HG03039 (cell line): ENCODE results near the gene PHKG2.
"Not testable (repeated sequence)": the region's sequence is repeated elsewhere in the genome, so short reads cannot be mapped to it uniquely, and the experiment has no call there.

ENCODE experiments used
- ATAC-seq: cut with Tn5 transposase; IDR thresholded peaks from one replicate; pipeline ENCODE4 v1.9.1; 2021; ENCODE audit warnings: mild to moderate bottlenecking, moderate library complexity; ENCODE audit not compliant: unreplicated experiment

The PHKG2 gene, protein sequence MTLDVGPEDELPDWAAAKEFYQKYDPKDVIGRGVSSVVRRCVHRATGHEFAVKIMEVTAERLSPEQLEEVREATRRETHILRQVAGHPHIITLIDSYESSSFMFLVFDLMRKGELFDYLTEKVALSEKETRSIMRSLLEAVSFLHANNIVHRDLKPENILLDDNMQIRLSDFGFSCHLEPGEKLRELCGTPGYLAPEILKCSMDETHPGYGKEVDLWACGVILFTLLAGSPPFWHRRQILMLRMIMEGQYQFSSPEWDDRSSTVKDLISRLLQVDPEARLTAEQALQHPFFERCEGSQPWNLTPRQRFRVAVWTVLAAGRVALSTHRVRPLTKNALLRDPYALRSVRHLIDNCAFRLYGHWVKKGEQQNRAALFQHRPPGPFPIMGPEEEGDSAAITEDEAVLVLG

DNA sequence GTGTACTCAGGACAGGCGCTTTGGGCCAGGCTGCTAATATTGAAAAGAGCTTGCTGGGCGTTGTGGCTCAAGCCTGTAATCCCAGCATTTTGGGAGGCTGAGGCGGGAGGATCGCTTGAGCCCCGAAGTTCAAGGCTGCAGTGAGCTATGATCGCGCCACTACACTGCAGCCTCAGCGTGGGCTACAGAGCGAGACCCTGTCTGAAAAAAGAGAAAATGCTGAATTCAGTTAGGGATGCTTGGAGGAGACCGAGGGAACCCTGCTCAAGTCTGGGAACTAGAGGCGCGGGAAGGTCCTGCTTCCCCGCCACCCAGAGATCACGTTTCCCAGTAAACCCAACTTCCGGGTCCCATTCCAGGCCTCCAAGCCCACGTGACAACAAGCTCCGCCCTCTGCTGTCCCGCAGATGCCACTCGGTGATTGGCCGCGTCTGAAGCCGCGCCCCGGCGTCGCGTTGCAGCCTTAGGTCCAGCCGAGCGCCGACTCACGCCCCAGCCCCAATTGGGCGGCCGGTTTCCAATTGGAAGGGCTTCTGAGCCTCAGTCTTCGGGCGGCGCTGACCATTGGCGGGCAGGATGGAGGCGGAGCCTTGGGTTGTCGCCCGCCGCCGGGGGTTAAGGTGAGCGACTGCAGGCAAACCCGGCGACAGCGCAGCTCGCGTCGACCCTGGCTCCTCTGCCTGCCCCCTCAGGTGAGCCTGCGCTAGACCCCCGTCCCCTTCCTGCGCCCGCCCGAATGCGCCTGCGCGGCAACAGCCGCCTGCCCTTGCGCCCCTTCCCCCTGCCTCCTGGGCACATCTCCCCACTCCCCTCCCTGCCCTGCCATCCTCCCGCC lies at the start of gene PHKG2:
TSS of gene PHKG2 (plus strand) at position 627 of the 835 bp plus-strand sequence. CDS start 396 bp downstream, outside the sequence.
- peak; percentile 96 for ATAC-seq

DNA sequence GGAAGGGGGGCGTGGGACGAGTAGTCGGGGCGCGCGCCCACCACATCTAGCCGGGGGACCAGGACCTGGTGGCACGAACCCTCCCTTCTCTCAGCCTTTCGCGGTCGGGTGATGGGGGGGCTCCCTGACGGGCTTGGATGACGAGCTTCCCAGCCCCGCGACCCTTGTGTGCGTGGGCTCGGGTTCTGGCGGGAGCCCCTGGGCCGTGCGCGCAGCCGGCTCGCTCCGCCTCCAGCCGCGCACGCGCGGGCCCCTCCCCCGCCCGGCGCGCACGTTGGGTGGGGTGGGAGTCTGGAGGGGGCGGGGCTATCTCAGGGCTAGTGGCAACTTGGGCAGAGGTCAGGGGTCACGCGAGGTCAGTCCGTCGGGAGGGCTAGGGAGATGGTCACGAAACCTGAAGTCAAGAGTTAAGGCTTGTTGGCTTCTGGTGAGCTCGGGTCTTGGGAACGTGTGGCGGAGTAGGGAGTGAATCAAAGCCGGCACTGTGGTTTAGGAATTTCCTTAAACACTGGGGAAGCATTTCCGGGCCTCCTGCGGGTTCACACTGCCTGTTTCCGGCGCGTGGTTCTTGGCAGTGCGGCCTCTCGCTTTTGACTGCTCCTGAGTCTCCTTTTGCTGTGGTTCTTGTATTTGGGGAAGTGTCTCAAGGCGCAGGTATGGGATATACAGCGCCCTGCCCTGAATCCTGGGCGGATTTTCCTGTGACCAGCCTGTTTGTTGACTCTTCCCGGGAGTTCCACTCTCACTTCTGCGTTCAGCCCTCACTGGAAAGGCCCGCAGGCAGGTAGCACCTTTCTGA lies 49.2 kb upstream of the PHKG2 start, which contains the start of gene SRCAP:
TSS of gene SRCAP (plus strand) at position 356 of the 799 bp plus-strand sequence. CDS start 1,654 bp downstream, outside the sequence.
- peak; percentile 21 for ATAC-seq

DNA sequence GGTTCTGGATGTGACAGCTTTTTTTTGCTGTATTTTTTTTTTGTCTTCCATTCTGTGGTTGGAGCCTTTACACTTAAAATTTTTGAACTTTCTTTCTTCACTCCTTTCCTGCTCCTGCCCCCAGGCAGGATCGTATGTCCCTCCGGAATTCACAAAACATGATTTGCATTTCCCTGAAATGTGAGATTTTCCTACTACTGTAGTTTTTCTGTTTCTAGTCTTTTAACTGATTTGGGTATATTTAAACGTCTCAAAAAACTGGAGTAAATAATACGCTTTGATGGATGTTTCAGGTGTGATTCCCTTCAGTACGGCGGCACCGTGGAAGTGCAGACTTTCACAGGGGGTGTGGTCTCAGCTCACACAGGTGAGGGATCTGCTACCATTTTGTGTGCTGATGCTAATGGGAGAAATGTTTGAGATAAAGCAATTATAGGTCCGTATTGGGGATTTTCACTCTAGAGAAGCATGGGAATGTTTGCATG lies 48.6 kb upstream of the PHKG2 start:
- ATAC-seq: no peak

DNA sequence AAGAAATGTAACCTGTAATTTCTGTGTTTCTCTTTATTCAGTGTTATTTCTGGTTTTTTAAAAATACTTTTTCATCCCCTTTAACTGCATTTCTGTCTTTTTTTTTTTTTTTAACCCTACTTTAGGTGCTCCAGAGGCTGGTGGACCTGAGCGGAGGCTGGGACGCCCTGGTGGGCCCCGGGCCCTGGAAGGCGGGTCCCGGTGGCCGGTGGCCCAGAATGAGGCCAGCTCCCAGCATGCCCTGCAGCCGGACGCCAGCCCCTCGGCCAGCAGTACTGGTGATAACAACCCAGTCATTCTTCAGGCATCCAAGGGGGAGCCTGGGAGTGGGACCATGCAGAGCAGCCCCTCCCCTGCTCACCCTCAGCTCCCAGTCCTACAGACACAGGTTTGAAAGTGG lies 47.7 kb upstream of the PHKG2 start:
- no peak for ATAC-seq

DNA sequence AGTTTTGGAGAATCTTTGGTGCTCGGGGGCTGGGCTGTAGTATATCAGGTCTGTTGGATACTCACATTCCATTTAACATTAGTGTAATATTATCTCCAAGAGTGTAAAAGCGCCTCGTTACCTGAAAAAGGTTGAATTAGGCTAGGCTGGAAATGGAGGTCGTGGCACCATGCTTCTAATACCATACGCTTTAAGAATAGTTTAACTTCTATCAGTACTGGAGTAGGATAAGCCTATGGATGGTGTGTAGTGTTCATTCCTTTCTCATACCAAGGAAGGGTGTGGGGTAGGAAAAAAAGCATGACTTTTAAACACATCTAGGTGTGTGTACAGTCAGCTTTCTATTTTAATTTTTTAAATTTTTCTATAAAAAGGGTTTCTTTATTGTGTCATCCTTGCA lies 47.3 kb upstream of the PHKG2 start:
- ATAC-seq: no peak

DNA sequence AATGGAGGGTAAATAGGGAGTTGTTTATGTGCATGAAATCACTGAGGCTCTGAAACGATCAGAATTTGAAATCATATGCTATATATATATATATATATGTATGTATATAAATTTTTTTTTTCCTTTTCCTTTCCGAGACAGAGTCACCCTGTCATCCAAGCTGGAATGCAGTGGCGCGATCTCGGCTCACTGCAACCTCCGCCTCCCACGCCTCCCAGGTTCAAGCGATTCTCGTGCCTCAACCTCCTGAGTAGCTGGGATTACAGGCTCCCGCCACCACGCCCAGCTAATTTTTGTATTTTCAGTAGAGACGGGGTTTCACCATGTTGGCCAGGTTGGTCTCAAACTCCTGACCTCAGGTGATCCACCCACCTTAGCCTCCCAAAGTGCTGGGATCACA lies 45.2 kb upstream of the PHKG2 start:
- ATAC-seq: not testable (repeated sequence)

DNA sequence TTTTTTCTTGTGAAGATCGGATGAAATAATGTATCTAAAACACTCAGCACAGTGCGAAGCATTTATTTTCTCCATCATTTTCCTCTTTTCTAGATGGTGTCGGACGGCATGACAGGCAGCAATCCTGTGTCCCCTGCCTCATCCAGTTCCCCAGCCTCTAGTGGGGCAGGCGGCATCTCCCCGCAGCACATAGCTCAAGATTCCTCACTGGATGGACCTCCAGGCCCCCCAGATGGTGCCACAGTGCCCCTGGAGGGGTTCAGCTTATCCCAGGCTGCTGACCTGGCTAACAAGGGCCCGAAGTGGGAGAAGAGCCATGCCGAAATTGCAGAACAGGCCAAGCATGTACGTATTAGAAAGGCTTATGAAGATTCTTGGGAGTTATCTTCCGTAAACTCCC lies 44.3 kb upstream of the PHKG2 start:
- no peak for ATAC-seq

DNA sequence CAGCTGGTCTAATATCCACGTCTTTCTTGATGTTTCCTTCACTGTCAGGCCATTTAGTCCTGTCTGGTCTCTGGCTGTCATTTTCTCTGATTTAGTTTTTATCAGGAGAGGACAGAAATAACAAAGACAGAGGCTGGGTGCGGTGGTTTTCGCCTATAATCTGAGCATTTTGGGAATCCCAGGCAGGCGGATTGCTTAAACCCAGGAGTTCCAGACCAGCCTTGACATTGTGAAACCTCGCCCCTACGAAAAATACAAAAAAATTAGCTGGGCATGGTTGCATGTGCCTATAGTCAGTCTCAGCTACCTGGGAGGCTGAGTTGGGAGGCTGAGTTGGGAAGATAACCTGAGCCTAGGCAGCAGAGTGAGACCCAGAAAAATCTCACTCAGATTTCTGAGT lies 42.2 kb upstream of the PHKG2 start:
- no peak for ATAC-seq

DNA sequence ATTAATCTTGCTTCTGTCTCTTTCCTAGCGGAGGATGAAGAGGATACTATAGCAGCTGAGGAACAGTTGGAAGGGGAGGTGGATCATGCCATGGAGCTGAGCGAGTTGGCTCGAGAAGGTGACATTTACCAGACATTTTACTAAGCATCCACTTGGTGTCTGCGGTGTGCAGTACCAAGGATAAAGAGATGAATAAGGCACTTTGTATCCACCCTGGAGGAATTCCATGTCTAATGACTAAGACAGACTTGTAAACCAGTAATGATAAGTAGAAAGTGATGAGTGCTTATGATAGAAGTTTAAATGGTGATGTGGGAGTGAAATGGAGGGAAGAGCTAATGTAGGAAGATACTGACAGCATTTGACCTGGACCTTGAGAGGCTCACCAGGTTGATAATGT lies 37.3 kb upstream of the PHKG2 start:
- no peak for ATAC-seq

DNA sequence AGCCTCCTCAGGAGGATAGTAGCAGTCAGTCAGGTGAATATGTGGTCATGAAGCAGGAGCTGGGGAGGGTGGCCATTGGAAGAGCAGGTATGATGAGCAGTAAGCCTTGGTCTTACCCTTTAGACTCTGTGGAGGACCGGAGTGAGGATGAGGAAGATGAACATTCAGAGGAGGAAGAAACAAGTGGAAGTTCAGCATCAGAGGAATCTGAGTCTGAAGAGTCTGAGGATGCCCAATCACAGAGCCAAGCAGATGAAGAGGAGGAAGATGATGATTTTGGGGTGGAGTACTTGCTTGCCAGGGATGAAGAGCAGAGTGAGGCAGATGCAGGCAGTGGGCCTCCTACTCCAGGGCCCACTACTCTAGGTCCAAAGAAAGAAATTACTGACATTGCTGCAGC lies 36.5 kb upstream of the PHKG2 start:
- ATAC-seq: no peak

DNA sequence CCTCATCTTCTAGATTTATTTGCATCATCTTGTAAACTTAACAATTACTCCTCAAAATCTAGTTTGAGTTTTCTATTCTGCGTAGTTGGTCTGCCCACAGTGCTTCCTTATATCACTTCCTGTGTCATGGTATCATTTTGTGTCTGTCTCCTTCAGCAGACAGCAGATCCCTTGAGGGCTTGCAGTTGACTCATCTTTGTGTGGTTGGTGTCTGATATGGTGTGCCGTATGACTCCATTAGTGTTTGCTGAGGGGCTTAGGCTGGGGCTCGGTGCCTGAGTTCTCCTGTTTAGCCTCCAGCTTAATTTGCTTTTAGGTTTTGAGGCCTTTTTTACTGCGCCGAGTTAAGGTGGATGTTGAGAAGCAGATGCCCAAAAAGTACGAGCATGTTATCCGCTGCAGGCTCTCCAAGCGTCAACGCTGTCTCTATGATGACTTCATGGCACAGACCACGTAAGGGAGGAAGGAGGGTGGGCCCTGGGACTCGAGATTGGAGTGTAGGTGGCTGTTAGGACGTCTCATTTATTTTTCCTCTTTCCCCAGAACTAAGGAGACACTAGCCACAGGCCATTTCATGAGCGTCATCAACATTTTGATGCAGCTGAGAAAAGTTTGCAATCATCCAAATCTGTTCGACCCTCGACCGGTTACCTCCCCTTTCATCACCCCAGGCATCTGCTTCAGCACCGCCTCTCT lies 32.3 kb upstream of the PHKG2 start:
- ATAC-seq: no peak

DNA sequence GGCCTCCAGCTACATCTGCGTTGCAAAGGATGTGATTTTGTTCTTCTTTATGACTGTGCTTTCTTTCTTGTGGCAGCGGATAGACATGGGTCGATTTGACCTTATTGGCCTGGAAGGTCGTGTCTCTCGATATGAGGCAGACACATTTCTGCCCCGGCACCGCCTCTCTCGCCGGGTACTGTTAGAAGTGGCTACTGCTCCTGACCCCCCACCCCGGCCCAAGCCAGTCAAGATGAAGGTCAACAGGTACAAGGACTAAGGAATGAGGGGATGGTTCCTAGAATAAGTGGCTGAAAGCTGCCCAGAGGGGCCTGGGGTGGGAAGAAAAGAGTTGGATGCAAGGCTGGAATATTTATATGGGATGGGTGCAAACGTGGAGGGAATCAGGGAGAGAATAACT lies 28.1 kb upstream of the PHKG2 start:
- no peak for ATAC-seq

DNA sequence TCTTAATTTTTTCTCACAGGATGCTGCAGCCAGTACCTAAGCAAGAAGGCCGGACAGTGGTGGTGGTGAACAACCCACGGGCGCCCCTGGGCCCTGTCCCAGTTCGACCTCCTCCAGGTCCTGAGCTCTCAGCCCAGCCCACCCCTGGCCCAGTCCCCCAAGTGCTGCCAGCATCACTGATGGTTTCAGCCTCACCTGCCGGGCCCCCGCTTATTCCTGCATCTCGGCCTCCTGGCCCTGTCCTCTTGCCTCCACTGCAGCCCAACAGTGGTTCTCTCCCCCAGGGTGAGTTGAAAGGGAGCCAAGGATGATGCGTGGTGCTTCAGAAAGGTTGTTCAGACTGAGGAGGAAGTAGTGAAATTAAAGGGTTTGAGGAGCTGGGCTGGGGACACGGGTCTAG lies 27.5 kb upstream of the PHKG2 start:
- ATAC-seq: no peak

DNA sequence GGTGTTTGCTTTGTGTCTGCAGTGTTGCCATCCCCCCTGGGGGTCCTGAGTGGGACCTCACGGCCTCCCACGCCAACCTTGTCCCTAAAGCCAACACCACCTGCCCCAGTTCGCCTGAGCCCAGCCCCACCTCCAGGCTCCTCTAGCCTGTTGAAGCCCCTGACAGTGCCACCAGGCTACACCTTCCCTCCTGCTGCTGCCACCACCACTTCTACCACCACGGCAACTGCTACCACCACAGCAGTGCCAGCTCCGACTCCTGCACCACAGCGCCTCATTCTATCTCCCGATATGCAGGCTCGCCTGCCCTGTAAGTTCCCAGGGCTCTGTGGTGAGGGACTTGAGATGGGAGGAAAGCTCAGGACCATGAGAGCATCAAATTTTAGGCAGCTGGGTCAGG lies 27.1 kb upstream of the PHKG2 start:
- ATAC-seq: no peak

DNA sequence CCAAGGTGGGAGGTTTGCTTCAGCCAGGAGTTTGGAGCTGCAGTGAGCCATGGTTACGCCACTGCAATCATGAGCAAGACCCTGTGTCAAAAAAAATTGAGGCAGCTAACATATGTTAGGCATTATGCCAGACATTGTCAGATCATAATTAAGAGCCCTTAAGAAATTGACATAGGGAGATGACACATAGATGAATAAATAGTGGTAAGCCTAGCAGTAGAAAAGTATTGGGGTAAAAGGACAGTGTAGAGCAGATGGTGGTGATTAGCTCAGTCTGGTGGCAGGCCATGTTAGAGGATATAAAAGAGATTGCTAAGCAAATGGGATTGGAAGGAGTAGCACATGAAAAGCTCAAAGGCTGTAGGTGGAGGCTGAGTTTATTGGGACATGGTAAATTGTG lies 26.6 kb upstream of the PHKG2 start:
- no peak for ATAC-seq

DNA sequence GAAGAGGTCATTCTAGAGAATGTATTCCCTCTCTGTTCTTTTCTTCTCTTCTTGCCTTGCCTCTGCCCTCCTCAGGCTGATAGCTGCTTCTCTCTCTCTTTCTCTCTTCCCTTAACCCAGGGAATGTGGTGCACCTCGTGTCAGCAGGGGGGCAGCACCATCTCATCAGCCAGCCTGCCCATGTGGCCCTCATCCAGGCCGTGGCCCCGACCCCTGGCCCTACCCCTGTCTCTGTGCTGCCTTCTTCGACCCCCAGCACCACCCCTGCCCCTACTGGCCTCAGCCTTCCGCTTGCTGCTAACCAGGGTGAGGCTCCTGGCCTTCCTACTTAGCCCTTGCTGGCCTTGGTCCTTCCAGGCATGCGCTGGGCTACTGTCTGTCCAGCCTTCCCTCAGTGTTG lies 25.8 kb upstream of the PHKG2 start:
- ATAC-seq: no peak

DNA sequence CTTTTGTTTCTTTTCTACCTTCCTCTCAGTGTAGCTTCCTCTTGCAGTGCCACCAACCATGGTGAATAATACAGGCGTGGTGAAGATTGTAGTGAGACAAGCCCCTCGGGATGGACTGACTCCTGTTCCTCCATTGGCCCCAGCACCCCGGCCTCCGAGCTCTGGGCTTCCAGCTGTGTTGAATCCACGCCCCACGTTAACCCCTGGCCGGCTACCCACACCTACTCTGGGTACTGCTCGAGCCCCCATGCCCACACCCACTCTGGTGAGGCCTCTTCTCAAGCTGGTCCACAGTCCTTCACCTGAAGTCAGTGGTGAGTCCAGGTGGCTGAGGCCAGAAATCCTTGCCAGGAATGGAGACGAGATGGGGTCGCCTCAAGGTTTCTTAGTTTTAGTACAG lies 25.3 kb upstream of the PHKG2 start:
- ATAC-seq: no peak

DNA sequence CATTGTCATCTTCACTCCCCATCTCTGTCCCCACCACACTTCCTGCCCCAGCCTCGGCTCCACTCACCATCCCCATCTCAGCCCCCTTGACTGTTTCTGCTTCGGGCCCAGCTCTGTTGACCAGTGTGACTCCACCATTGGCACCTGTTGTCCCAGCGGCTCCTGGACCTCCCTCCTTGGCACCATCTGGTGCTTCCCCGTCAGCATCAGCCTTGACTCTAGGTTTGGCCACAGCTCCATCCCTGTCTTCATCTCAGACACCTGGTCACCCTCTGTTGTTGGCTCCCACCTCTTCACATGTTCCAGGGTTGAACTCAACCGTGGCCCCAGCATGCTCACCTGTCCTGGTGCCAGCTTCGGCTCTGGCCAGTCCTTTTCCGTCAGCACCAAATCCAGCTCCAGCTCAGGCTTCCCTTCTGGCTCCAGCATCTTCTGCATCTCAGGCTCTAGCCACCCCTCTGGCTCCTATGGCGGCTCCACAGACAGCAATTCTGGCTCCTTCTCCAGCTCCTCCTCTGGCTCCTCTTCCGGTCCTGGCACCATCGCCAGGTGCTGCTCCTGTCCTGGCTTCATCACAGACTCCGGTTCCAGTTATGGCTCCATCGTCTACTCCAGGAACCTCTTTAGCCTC lies 24.4 kb upstream of the PHKG2 start:
- ATAC-seq: no peak

DNA sequence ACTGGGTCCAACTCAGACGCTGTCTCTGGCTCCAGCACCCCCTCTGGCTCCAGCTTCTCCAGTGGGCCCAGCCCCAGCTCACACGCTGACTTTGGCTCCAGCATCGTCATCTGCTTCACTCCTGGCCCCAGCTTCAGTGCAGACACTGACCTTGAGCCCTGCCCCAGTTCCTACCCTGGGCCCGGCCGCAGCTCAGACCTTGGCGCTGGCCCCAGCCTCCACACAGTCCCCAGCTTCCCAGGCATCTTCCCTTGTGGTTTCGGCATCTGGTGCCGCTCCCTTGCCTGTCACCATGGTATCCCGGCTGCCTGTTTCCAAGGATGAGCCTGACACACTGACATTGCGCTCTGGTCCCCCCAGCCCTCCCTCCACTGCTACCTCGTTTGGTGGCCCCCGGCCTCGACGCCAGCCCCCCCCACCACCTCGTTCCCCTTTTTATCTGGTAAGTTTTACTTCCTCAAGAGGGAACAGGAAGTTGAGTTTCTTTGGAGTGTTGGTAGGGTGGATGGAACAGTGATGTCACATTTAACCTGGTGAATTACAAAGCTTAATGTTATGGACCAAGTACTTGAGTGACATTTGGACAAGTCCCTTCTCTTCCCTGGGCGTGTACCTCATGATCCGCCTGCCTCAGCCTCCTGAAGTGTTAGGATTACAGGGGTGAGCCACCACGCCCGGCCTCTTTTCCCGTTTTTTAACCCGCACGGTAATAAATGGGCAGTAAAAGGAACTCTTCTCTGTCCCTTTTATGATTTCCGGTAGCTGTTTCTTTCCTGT lies 23.4 kb upstream of the PHKG2 start:
- ATAC-seq: no peak
